Central memory CD4-positive, alpha-beta T cell (primary cell): ENCODE data around the gene ORMDL3.
"Not testable (repeated sequence)": the region's sequence is repeated elsewhere in the genome, so short reads cannot be mapped to it uniquely, and the experiment has no call there.

ENCODE experiments used
- DNase-seq: peaks from one replicate; pipeline ENCODE4 v3.0.0; 2022

ORMDL3 gene

GRCh38 chr17:39923836-39924690 is 3.3 kb downstream of the ORMDL3 start:
- no peak for DNase-seq

- no peak for DNase-seq
Observed at GRCh38 chr17:39923230-39923629, 4.2 kb downstream of the ORMDL3 start.

GRCh38 chr17:39922006-39922405 is 5.4 kb downstream of the ORMDL3 start:
- DNase-seq: no peak

GRCh38 chr17:39921323-39921722 is 6.1 kb downstream of the ORMDL3 start:
- DNase-seq: no peak

GRCh38 chr17:39920218-39921210 is 6.9 kb downstream of the ORMDL3 start:
- peak; percentile 27 for DNase-seq

- DNase-seq: no peak
Observed at GRCh38 chr17:39919087-39919683, 8.2 kb downstream of the ORMDL3 start.

GRCh38 chr17:39916918-39917317 is 10.5 kb downstream of the ORMDL3 start:
- no peak for DNase-seq

GRCh38 chr17:39915559-39915958 is 11.8 kb downstream of the ORMDL3 start:
- no peak for DNase-seq

GRCh38 chr17:39913989-39914388 is 13.4 kb downstream of the ORMDL3 start:
- no peak for DNase-seq

- DNase-seq: no peak
Observed at GRCh38 chr17:39908789-39909352, 18.5 kb downstream of the ORMDL3 start.

GRCh38 chr17:39904990-39905288 is 22.5 kb downstream of the ORMDL3 start:
- DNase-seq: no peak

GRCh38 chr17:39903158-39903884 is 24.1 kb downstream of the ORMDL3 start:
- DNase-seq: peak; percentile 9

GRCh38 chr17:39902027-39902426 is 25.4 kb downstream of the ORMDL3 start:
- DNase-seq: not testable (repeated sequence)

GRCh38 chr17:39899215-39899614 is 28.2 kb downstream of the ORMDL3 start:
- no peak for DNase-seq

- no peak for DNase-seq
Observed at GRCh38 chr17:39898088-39898487, 29.3 kb downstream of the ORMDL3 start.

- DNase-seq: no peak
Observed at GRCh38 chr17:39894681-39895376, 32.6 kb downstream of the ORMDL3 start.

GRCh38 chr17:39889200-39889599 is 38.2 kb downstream of the ORMDL3 start:
- DNase-seq: no peak

- no peak for DNase-seq
Observed at GRCh38 chr17:39887078-39887477, 40.3 kb downstream of the ORMDL3 start.

- not testable (repeated sequence) for DNase-seq
Observed at GRCh38 chr17:39886102-39886501, 41.3 kb downstream of the ORMDL3 start.

GRCh38 chr17:39872751-39873150 is 54.6 kb downstream of the ORMDL3 start:
- DNase-seq: no peak

GRCh38 chr17:39871801-39872200 is 55.6 kb downstream of the ORMDL3 start:
- DNase-seq: no peak
